Sigmoid colon (tissue), 4 donors: Measurements from ENCODE around the gene PPL.

Source experiments
- CTCF ChIP-seq, 4 experiments: fragments of 450-650 bp in 3 of 4; fragments of 200-600 bp in 1 of 4; IDR thresholded peaks; one replicate each; pipeline ENCODE4 v1.5.1; 2016 to 2019; ENCODE audit warnings: antibody characterized with exemption in 4 of 4, mild to moderate bottlenecking in 3 of 4, moderate library complexity in 2 of 4
- EP300 ChIP-seq, 4 donors: sonication (generic); formaldehyde crosslinking; IDR thresholded peaks; one replicate each; pipeline ENCODE4 v1.6.1; 2017; ENCODE audit warnings: antibody characterized with exemption in 4 of 4
- POLR2A ChIP-seq, 2 donors: fragments of 450-650 bp; IDR thresholded peaks; one replicate each; pipeline ENCODE4 v1.6.1; 2016; ENCODE audit warnings: antibody characterized with exemption in 2 of 2, mild to moderate bottlenecking in 2 of 2, moderate library complexity in 2 of 2
- POLR2AphosphoS5 ChIP-seq, 4 donors: sonication (generic); formaldehyde crosslinking; IDR thresholded peaks; one replicate each; pipeline ENCODE4 v1.6.1; 2017; ENCODE audit warnings: antibody characterized with exemption in 4 of 4

GRCh38 chr16:4968879-4969483, 32.0 kb upstream of the PPL start:
- TF ChIP-seq POLR2A (IDR thresholded peaks at IDR 0.05) (no peak), POLR2AphosphoS5 (IDR thresholded peaks at IDR 0.05) (no peak), CTCF (IDR thresholded peaks at IDR 0.05) (no peak), EP300 (IDR thresholded peaks at IDR 0.05) (no peak)
